NCI-H2196 (cell line): ENCODE results near the gene MAIP1.
"Not testable (repeated sequence)": the region's sequence is repeated elsewhere in the genome, so short reads cannot be mapped to it uniquely, and the experiment has no call there.

Experiments used
- DNase-seq: peaks from one replicate; lab custom pipeline; 2025; ENCODE audit not compliant: unreplicated experiment; lab: John Stamatoyannopoulos, UW

The MAIP1 gene

DNA sequence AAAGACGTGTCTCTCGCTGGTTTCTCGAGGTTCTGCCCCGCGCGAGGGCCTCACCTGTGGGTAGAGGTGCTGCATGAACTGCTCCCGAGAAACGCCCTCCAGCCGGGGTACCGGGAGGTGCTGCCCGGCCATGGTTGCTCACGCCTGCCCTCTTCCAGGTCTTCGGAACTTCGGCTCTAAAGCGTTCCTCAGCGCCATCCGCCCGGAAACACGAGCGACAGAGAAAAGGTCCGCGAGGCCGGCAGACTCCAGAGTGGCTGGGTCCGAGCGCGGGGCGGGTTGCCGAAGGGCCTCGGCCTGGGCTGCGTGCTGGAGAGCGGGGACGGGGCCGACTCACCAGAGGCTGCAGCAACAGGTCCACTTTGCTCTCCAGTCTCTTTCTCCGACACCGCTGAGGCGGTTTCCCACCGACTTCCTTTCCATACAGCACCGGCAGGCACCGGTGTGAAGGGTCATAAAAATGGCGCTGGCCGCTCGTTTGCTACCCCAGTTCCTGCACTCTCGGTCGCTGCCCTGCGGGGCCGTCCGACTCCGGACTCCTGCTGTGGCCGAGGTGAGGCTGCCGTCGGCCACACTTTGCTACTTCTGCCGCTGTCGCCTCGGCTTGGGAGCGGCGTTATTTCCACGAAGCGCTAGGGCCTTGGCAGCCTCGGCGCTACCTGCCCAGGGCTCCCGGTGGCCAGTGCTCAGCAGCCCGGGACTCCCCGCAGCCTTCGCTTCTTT, at the start of gene MAIP1, which contains the start of gene TYW5:
Gene MAIP1, plus strand, starts transcription at position 244 of the 723 bp plus-strand sequence. Its CDS starts 217 bp downstream, at position 461.
Gene TYW5, minus strand, starts transcription at position 153 of the 723 bp plus-strand sequence. Its CDS starts 21 bp downstream, at position 132.
- DNase-seq = peak; percentile 83

- no peak for DNase-seq
These were observed 48.2 kb upstream of the MAIP1 start for GRCh38 chr2:199907008-199907714.

GRCh38 chr2:199910338-199911051, 44.9 kb upstream of the MAIP1 start:
- DNase-seq = no peak

DNA sequence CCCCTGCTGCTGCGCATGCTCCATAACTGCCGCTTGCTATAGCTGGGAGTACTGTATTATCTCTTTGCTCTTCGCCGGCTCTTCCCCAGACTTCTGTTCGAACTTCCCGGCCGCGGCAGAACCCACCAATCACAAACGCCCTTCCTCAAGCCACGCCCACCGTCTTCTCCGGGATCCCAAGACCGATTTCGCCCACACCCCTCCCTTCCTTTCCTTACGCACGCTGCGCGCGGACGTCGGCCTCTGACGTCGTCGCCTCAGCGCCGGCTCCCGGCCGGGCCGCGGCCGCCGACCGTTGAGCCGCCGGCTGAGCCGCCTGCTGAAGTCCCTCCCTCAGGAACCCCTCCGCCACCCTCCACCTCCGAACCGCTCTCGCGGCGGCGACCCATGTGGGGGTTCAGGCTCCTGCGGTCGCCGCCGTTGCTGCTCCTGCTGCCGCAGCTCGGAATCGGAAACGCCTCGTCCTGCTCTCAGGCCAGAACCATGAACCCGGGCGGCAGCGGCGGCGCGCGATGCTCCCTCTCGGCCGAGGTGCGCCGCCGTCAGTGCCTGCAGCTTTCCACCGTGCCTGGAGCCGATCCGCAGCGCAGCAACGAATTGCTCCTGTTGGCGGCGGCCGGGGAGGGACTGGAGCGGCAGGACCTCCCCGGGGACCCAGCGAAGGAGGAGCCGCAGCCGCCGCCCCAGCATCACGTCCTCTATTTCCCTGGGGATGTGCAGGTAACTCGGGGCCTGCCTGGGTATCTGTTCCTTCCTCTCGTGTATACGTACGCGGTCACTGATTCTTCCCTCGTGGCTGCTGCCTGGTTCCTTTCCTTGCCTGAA, 44.1 kb upstream of the MAIP1 start, which contains the start of gene C2orf69:
Gene C2orf69, plus strand, starts transcription at position 242 of the 825 bp plus-strand sequence. Its CDS starts 146 bp downstream, at position 388.
- DNase-seq = peak; percentile 97

DNA sequence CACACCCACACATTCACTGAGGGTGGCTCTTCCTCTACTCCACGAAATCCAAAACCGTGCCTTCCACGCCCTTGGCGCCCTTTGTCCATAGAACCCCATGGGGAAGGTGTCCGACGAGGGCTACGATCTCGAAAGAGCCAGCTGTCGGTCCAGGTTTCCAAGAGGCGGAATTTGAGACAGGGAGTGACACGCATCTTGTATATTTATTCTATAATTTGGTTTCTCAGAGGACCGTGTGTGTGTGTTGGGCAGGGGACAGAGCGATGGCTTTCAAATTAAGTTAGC, 43.6 kb upstream of the MAIP1 start:
- DNase-seq = no peak

GRCh38 chr2:199912553-199913114, 42.7 kb upstream of the MAIP1 start:
- DNase-seq = not testable (repeated sequence)

DNA sequence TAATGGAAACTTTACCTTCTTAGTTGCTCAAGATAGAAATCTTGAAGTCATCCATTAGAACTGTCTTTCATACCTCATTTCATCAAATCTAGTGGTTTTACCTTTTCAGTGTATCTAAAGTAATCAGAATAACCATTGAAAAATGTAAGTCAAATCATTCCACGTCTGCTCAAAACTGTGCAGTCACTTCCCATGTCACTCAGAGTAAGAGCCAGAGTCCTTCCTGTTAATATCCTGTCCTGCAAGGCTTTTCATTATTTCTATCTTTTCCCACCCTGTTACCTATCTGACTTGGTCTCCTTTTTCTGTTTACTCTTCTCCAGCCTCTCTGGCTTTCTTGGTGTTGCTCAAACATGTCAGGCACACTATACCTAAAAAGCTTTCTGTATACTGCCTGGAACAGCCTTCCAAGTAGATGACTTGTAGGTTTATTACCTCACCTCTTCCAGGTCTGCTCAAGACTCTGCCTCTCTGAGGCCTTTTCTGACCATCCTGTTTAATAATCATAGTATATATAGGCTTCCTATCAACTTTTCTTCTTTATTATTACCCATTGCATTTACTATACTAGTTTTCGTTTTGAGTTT, 40.9 kb upstream of the MAIP1 start:
- DNase-seq = no peak

GRCh38 chr2:199916980-199917379, 38.4 kb upstream of the MAIP1 start:
- DNase-seq = no peak

DNA sequence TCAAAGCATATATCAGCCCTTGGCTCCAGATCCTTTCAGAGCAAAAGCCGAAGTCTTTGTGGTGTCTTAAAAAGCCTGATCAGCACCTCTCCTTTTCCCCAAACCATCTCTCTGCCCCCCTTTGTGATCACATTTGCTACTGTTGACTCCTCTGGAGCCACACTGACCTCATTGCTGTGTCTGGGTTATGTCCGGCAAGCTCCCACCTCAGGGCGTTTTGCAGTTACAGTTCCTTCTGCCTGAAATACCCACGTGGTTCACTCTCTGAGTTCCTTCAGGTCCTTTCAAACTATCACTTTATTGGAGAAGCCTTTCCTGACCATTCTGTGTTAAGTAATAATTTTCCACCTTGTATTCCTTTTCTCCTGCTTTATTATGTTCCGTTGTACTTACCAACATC, 32.5 kb upstream of the MAIP1 start:
- DNase-seq = no peak

GRCh38 chr2:199923924-199924323, 31.5 kb upstream of the MAIP1 start:
- DNase-seq = no peak

- no peak for DNase-seq
These were observed 28.6 kb upstream of the MAIP1 start for GRCh38 chr2:199926806-199927205.

GRCh38 chr2:199928226-199928625, 27.2 kb upstream of the MAIP1 start:
- DNase-seq = no peak

GRCh38 chr2:199928626-199929025, 26.8 kb upstream of the MAIP1 start:
- no peak for DNase-seq

DNA sequence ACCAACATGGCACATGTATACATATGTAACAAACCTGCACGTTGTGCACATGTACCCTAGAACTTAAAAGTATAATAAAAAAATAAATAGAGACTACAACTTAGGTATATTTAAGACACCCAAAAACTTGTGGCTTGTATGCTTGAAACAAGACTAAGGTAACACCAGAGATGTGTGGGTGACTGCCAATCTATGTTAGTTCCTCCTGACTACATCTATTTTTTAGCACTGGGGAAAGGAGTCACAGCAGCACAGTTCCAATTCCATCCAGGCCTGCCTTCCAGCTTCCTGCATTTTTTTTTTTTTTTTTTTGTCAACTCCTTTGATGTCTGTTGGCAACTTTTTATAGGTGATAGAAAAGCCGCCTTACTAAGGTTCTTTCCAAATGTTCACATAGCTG, 26.1 kb upstream of the MAIP1 start:
- no peak for DNase-seq

- DNase-seq = no peak
These were observed 23.0 kb upstream of the MAIP1 start for GRCh38 chr2:199932312-199932855.

GRCh38 chr2:199933466-199933865, 21.9 kb upstream of the MAIP1 start:
- DNase-seq = no peak

GRCh38 chr2:199936554-199936953, 18.8 kb upstream of the MAIP1 start:
- DNase-seq = no peak

DNA sequence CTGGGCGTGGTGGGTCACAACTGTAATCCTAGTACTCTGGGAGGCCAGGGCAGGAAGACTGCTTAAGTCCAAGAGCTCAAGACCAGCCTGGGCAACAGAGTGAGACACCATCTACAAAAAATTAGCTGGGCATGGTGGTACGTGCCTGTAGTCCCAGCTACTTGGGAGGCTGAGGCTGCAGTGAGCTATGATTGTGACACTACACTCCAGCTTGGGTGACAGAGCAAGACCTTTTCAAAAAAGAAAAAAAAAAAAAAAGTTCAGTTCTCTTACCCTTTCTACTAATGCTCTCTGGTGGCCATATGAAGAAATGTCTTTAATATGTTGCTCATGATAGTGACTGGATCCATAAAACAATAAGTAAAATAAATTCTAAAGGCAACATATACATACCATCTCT, 15.0 kb upstream of the MAIP1 start:
- DNase-seq = peak; percentile 21

DNA sequence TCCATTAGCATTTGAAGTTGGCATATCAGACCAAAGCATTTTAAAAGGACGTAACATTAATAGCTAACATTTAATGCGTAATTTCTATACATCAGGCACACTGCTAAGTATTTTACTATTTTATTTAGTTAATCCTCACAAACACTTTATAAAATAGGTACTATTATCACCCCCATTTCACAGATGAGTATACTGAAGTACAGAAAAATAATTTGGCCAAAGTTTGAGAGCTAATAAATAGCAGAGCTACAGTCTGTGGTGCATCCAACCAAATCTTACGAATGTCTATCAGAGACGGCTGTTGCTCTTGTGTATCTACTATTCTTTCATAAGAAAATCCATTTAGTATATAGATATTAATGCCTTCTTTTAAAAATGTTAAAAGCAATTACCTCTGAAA, 12.0 kb upstream of the MAIP1 start:
- no peak for DNase-seq

DNA sequence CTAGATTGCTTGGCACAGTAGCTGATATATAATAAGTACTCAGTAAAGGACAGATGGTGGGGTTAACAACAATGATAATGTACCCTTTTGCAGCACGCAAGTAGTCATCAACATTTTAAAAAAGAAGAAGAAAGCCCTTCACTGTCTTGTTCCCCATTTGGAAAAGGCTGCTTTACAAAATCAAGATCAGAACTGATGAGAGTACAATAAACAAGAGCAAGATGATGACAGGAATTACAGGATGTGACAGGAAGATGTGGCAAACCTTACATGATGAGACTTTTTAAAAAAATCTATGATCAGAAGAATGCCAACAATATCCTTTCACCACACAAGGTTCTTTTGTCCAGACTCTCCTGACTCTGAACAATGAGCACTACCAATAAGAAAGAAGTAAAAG, 9.2 kb upstream of the MAIP1 start:
- DNase-seq = no peak
